ENCODE results near the gene TUSC1. TPM values are rescaled to one million over a fixed set of nuclear protein-coding genes. Genes with fewer than 3 reads are reported as not detected.
A peak's percentile ranks its signal among the peaks of the same experiment; 100 is the strongest.
"Not testable (repeated sequence)": the region's sequence is repeated elsewhere in the genome, so short reads cannot be mapped to it uniquely, and the experiment has no call there.

TUSC1 gene
- total RNA-seq, 1 experiment from 2014 or later, result not detected

DNA sequence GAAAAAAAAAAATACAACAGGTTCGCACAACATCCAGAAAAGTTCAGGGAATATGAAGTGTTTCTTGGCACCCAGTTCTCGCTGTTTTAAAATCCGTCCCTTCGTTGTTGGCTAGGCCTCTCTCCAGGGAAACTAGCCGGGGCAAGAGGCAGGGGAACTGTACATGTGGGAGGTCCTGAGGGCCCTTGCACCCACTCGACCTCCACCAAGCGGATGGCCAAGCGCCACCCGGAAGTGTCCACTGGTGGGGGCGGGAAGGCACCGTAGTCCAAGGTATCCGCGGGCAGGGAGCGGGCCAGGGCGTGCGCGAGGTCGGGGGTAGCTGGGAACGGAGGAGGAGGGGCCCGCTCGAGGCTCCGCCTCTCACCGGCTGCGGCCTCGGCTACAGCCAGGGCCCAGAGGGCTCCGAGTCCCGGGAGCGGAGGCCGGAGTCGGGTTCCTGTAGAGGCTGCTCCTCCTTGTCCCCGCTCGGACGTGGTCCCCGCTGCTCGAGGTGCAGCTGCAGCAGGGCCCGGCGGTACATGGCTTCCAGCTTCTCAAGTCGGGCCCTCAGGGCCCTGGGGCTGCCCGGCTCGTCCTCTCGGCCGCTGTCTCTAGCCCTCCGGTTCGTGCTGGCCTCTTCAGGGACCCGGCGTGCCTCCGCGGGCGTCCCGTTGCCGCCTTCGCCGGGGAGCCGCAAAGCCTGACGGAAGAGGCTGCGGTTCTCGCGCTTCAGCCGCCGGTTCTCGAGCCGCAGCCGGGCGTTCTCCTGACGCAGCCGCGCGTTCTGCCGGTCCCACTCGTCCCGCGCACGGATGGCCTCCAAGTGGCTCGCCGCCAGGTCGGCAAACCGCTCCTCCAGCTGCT lies 720 bp downstream of the TUSC1 start:
- TF ChIP-seq, protein P1, sequence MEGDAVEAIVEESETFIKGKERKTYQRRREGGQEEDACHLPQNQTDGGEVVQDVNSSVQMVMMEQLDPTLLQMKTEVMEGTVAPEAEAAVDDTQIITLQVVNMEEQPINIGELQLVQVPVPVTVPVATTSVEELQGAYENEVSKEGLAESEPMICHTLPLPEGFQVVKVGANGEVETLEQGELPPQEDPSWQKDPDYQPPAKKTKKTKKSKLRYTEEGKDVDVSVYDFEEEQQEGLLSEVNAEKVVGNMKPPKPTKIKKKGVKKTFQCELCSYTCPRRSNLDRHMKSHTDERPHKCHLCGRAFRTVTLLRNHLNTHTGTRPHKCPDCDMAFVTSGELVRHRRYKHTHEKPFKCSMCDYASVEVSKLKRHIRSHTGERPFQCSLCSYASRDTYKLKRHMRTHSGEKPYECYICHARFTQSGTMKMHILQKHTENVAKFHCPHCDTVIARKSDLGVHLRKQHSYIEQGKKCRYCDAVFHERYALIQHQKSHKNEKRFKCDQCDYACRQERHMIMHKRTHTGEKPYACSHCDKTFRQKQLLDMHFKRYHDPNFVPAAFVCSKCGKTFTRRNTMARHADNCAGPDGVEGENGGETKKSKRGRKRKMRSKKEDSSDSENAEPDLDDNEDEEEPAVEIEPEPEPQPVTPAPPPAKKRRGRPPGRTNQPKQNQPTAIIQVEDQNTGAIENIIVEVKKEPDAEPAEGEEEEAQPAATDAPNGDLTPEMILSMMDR (conservative IDR thresholded peaks at IDR 0.05), result no peak
- Histone ChIP-seq H3K4me1 (ENCODE audit: insufficient read depth, low read length) (no peaks in the 10 kb centered on the region; the same call in 1 of the 2 replicates), H3K56ac (ENCODE audit: insufficient read length, low read depth, low read length) (no peak overlapping the region), H2BK5ac (ENCODE audit: insufficient read length, low read length) (no peak overlapping the region), H3K4ac (ENCODE audit: low read depth, low read length) (no peak overlapping the region; the same call in 1 of the 2 replicates), H3T11ph (ENCODE audit: low read length) (no peak overlapping the region), H2BK15ac (ENCODE audit: low read depth, low read length) (no peak overlapping the region; the same call in 1 of the 2 replicates), H3K27ac (ENCODE audit: insufficient read length, low read depth, low read length) (no peak overlapping the region), H3K79me2 (ENCODE audit: insufficient read depth, low read length) (no peaks in the 10 kb centered on the region), H3K14ac (ENCODE audit: insufficient read depth, low read length) (peak overlapping the region; percentile 47; the same call in 1 of the 2 replicates), H2AK5ac (ENCODE audit: insufficient read length, low read length) (no peak overlapping the region), H4K20me1 (ENCODE audit: control insufficient read depth, insufficient read depth, insufficient read length) (no peaks in the 10 kb centered on the region), H3K9ac (ENCODE audit: extremely low read depth, insufficient read length, low read length) (peak overlapping the region; percentile 23), H2BK20ac (ENCODE audit: low read depth, low read length, poor library complexity, severe bottlenecking) (no peak overlapping the region), H3K4me2 (ENCODE audit: insufficient read depth, insufficient read length, low read length) (peak overlapping the region; percentile 44), H3K79me1 (ENCODE audit: insufficient read depth, low read depth, low read length, poor library complexity, severe bottlenecking) (no peaks in the 10 kb centered on the region), H3K23me2 (ENCODE audit: insufficient read length, low read depth, low read length, poor library complexity, severe bottlenecking) (no peaks in the 10 kb centered on the region), H4K91ac (ENCODE audit: insufficient read length, low read depth, low read length) (peak overlapping the region; percentile 89), H4K8ac (replicated peaks; ENCODE audit: insufficient read length, low read depth, low read length) (no peak overlapping the region), H2BK120ac (ENCODE audit: low read depth, low read length, poor library complexity, severe bottlenecking) (no peak overlapping the region), H3K27me3 (ENCODE audit: insufficient read depth, low read length) (no peaks in the 10 kb centered on the region), H2AFZ (ENCODE audit: low read length) (no peak overlapping the region), H3K9me3 (ENCODE audit: control insufficient read depth, low read depth, low read length) (no peaks in the 10 kb centered on the region), H2BK12ac (ENCODE audit: insufficient read length, low read depth, low read length) (peak overlapping the region; percentile 45), H3K23ac (ENCODE audit: insufficient read length, low read depth, low read length) (no peak overlapping the region), H4K5ac (ENCODE audit: insufficient read length, low read depth, low read length) (no peak overlapping the region), H3K18ac (ENCODE audit: insufficient read length, low read depth, low read length) (no peak overlapping the region)
- WGBS (ENCODE audit: extremely low coverage, insufficient read length, low lambda C conversion rate), result no CpG with 5 or more reads among the region's 77 CpGs
- Mint-ChIP-seq H3K4me1 (peaks cover 11 to 12% of the 10 kb centered on the region in 2 experiments), H3K4me3 (peak overlapping the region in 1 of 2 experiments; percentile 63; a peak in 2 of 5 replicates), H3K9me3 (peaks cover 0 to 4% of the 10 kb centered on the region in 2 experiments; a peak in 2 of 5 replicates), H3K27me3 (ENCODE audit: low read depth) (no peaks in the 10 kb centered on the region), H3K27ac (no peak overlapping the region; a peak in 1 of 7 replicates), H3K36me3 (ENCODE audit: insufficient read depth in 1 of 3, low read depth in 3 of 3) (no peaks in the 10 kb centered on the region; a peak in 2 of 7 replicates)
- peak; percentile 78 for DNase-seq

DNA sequence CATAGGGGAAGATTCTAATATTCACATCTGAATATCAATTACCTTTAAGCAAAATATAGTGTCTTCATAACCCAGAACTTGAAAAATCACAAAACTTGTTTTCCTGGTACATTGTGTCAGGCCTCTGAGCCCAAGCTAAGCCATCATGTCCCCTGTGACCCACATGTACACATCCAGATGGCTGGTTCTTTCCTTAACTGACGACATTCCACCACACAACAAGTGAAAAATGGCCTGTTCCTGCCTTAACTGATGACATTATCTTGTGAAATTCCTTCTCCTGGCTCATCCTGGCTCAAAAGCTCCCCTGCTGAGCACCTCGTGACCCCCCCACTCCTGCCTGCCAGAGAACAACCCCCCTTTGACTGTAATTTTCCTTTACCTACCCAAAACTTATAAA lies 2.4 kb downstream of the TUSC1 start:
- H4K5ac ChIP-seq (ENCODE audit: insufficient read length, low read depth, low read length); H3K27me3 ChIP-seq (ENCODE audit: insufficient read depth, low read length); H3K9me3 ChIP-seq (ENCODE audit: control insufficient read depth, low read depth, low read length); H3K4ac ChIP-seq (ENCODE audit: low read depth, low read length); H4K8ac ChIP-seq (replicated peaks; ENCODE audit: insufficient read length, low read depth, low read length); H3K36me3 Mint-ChIP-seq (ENCODE audit: insufficient read depth in 1 of 3, low read depth in 3 of 3); H2BK5ac ChIP-seq (ENCODE audit: insufficient read length, low read length); H3K23me2 ChIP-seq (ENCODE audit: insufficient read length, low read depth, low read length, poor library complexity, severe bottlenecking); H2BK15ac ChIP-seq (ENCODE audit: low read depth, low read length); H2BK20ac ChIP-seq (ENCODE audit: low read depth, low read length, poor library complexity, severe bottlenecking); H3K27me3 Mint-ChIP-seq (ENCODE audit: low read depth); H3K4me1 ChIP-seq (ENCODE audit: insufficient read depth, low read length); H3K23ac ChIP-seq (ENCODE audit: insufficient read length, low read depth, low read length); H3K18ac ChIP-seq (ENCODE audit: insufficient read length, low read depth, low read length); H4K91ac ChIP-seq (ENCODE audit: insufficient read length, low read depth, low read length); H3K9me3 Mint-ChIP-seq; H2AFZ ChIP-seq (ENCODE audit: low read length); H3K27ac ChIP-seq (ENCODE audit: insufficient read length, low read depth, low read length); H3K79me2 ChIP-seq (ENCODE audit: insufficient read depth, low read length); H2AK5ac ChIP-seq (ENCODE audit: insufficient read length, low read length); H2BK12ac ChIP-seq (ENCODE audit: insufficient read length, low read depth, low read length); H3K56ac ChIP-seq (ENCODE audit: insufficient read length, low read depth, low read length); H4K20me1 ChIP-seq (ENCODE audit: control insufficient read depth, insufficient read depth, insufficient read length); H2BK120ac ChIP-seq (ENCODE audit: low read depth, low read length, poor library complexity, severe bottlenecking); DNase-seq; H3K9ac ChIP-seq (ENCODE audit: extremely low read depth, insufficient read length, low read length); H3K4me2 ChIP-seq (ENCODE audit: insufficient read depth, insufficient read length, low read length); H3T11ph ChIP-seq (ENCODE audit: low read length); H3K4me3 Mint-ChIP-seq; H3K79me1 ChIP-seq (ENCODE audit: insufficient read depth, low read depth, low read length, poor library complexity, severe bottlenecking); H3K14ac ChIP-seq (ENCODE audit: insufficient read depth, low read length): not testable (repeated sequence)
- Mint-ChIP-seq H3K4me1 (peaks cover 11 to 12% of the 10 kb centered on the region in 2 experiments), H3K27ac (peak overlapping the region; percentile 12 to 83 (median 79); a peak in 4 of 7 replicates)
- no CpG with 5 or more reads among the region's 2 CpGs for WGBS (ENCODE audit: extremely low coverage, insufficient read length, low lambda C conversion rate)

Measured in H9 (cell line).